IMR-90 (cell line): Measurements from ENCODE around the gene C8A. TPM values are rescaled to one million over a fixed set of nuclear protein-coding genes. Genes with fewer than 3 reads are reported as not detected.

Experiments
- ATAC-seq: fragments of 200-7000 bp; cut with Tn5 transposase; 2 replicates; pipeline ENCODE4 v1.9.1; 2020; ENCODE audit warnings: low read depth, mild to moderate bottlenecking, moderate library complexity
- BruUV-seq: library from RNA; stranded (reverse); fragments of 400-500 nt; replicated peaks from 2 replicates; lab custom pipeline; 2021; lab: Mats Ljungman, UMichigan
- CTCF ChIA-PET: fragments of 300-600 bp; formaldehyde crosslinking; extraction: SDS; loops from one replicate; lab custom pipeline; 2021; ENCODE audit warnings: antibody characterized with exemption; lab: Yijun Ruan, JAX
- POLR2A ChIA-PET: fragments of 300-600 bp; sonication (Branson Sonifier 250); formaldehyde crosslinking; loops from one replicate; lab custom pipeline; 2022; ENCODE audit warnings: antibody characterized with exemption; ENCODE audit not compliant: unreplicated experiment; lab: Charles Lee
- DNase-seq: peaks from one replicate; pipeline ENCODE4 v3.0.0; 2013
- H2AFZ ChIP-seq: replicated peaks from 2 replicates; pipeline ENCODE3; 2013; ENCODE audit warnings: low read length, mild to moderate bottlenecking; ENCODE audit not compliant: poor library complexity
- H2AK5ac ChIP-seq: 2 replicates; pipeline ENCODE4 v1.6.1; 2013; ENCODE audit warnings: low read depth, low read length, inconsistent platforms
- H2AK9ac ChIP-seq: replicated peaks from 2 replicates; pipeline ENCODE3; 2013; ENCODE audit warnings: mild to moderate bottlenecking, low read depth, low read length, moderate library complexity; ENCODE audit not compliant: poor library complexity
- H2BK120ac ChIP-seq: 2 replicates; pipeline ENCODE4 v1.6.1; 2013; ENCODE audit warnings: low read depth, low read length, inconsistent platforms
- H2BK15ac ChIP-seq: 3 replicates; pipeline ENCODE4 v1.6.1; 2013; ENCODE audit warnings: low read depth, low read length, inconsistent platforms
- H2BK20ac ChIP-seq: 2 replicates; pipeline ENCODE4 v1.6.1; 2013; ENCODE audit warnings: low read depth, mild to moderate bottlenecking, inconsistent platforms, low read length, moderate library complexity
- H2BK5ac ChIP-seq: 2 replicates; pipeline ENCODE4 v1.6.1; 2013; ENCODE audit warnings: mild to moderate bottlenecking, low read depth, low read length, inconsistent platforms; ENCODE audit not compliant: poor library complexity, severe bottlenecking
- H3K14ac ChIP-seq: replicated peaks from 2 replicates; pipeline ENCODE4 v1.6.1; 2013; ENCODE audit warnings: low read depth, low read length, inconsistent platforms
- H3K18ac ChIP-seq: 2 replicates; pipeline ENCODE4 v1.6.1; 2013; ENCODE audit warnings: low read depth, low read length, control low read depth
- H3K23ac ChIP-seq: 2 replicates; pipeline ENCODE4 v1.6.1; 2013; ENCODE audit warnings: low read depth, low read length, inconsistent platforms
- H3K27ac ChIP-seq: 2 replicates; pipeline ENCODE4 v1.5.1; 2013; ENCODE audit warnings: mild to moderate bottlenecking, control low read depth, low read length; ENCODE audit not compliant: insufficient read depth
- H3K27me3 ChIP-seq: 2 replicates; pipeline ENCODE4 v1.6.1; 2013; ENCODE audit warnings: low read length; ENCODE audit not compliant: control insufficient read depth, insufficient read depth
- H3K36me3 ChIP-seq: 2 replicates; pipeline ENCODE4 v1.6.1; 2013; ENCODE audit warnings: low read length, mixed read lengths; ENCODE audit not compliant: control insufficient read depth, insufficient read depth
- H3K4ac ChIP-seq: 2 replicates; pipeline ENCODE4 v1.6.1; 2013; ENCODE audit warnings: low read depth, low read length, inconsistent platforms
- H3K4me1 ChIP-seq: 2 replicates; pipeline ENCODE4 v1.6.1; 2013; ENCODE audit warnings: low read length, mixed read lengths; ENCODE audit not compliant: control insufficient read depth, insufficient read depth
- H3K4me2 ChIP-seq: 2 replicates; pipeline ENCODE4 v1.6.1; 2013; ENCODE audit warnings: low read depth, mild to moderate bottlenecking, control low read depth, low read length, moderate library complexity
- H3K4me3 ChIP-seq: 2 replicates; pipeline ENCODE4 v1.5.1; 2013; ENCODE audit warnings: low read depth, mild to moderate bottlenecking, control low read depth, low read length, moderate library complexity; ENCODE audit not compliant: insufficient read depth
- H3K56ac ChIP-seq: 2 replicates; pipeline ENCODE4 v1.6.1; 2013; ENCODE audit warnings: low read length, inconsistent platforms; ENCODE audit not compliant: insufficient read depth; ENCODE audit errors: extremely low read depth
- H3K79me1 ChIP-seq, 2 experiments: 2 replicates each; pipeline ENCODE4 v1.6.1; 2013; ENCODE audit warnings: low read length in 2 of 2, inconsistent platforms in 1 of 2, low read depth in 1 of 2
- H3K9ac ChIP-seq: 2 replicates; pipeline ENCODE4 v1.6.1; 2013; ENCODE audit warnings: low read depth, low read length, control low read depth
- H3K9me1 ChIP-seq: 2 replicates; pipeline ENCODE4 v1.6.1; 2013; ENCODE audit warnings: low read length, inconsistent platforms; ENCODE audit not compliant: insufficient read depth
- H3K9me3 ChIP-seq: 2 replicates; pipeline ENCODE4 v1.6.1; 2013; ENCODE audit warnings: low read length; ENCODE audit not compliant: control insufficient read depth, insufficient read depth
- H4K20me1 ChIP-seq: 2 replicates; pipeline ENCODE4 v1.6.1; 2013; ENCODE audit warnings: low read length, inconsistent platforms; ENCODE audit not compliant: insufficient read depth
- H4K5ac ChIP-seq: 2 replicates; pipeline ENCODE4 v1.6.1; 2013; ENCODE audit warnings: mild to moderate bottlenecking, low read depth, low read length, control low read depth
- H4K8ac ChIP-seq, 2 experiments: 2 replicates each; pipeline ENCODE4 v1.6.1; 2013; ENCODE audit warnings: low read depth in 2 of 2, low read length in 2 of 2, control low read depth in 1 of 2, inconsistent platforms in 1 of 2
- H4K91ac ChIP-seq: 2 replicates; pipeline ENCODE4 v1.6.1; 2013; ENCODE audit warnings: low read depth, low read length, inconsistent platforms; ENCODE audit not compliant: insufficient read depth
- BHLHE40 ChIP-seq: fragments of 150-350 bp; IDR thresholded peaks from 2 replicates; pipeline ENCODE4 v1.6.1; 2016; ENCODE audit warnings: mild to moderate bottlenecking, low read depth, low read length
- CEBPB ChIP-seq: IDR thresholded peaks from 2 replicates; pipeline ENCODE4 v1.6.1; 2012; ENCODE audit warnings: low read depth, low read length, improper control_type of control experiment
- CHD1 ChIP-seq: IDR thresholded peaks from 2 replicates; pipeline ENCODE4 v1.6.1; 2012; ENCODE audit warnings: low read depth, low read length, improper control_type of control experiment
- FOS ChIP-seq: fragments of 150-350 bp; IDR thresholded peaks from 2 replicates; pipeline ENCODE4 v1.6.1; 2016; ENCODE audit warnings: low read depth, low read length
- MAFK ChIP-seq: IDR thresholded peaks from 2 replicates; pipeline ENCODE4 v1.6.1; 2012; ENCODE audit warnings: low read depth, low read length, improper control_type of control experiment
- MAZ ChIP-seq: IDR thresholded peaks from 2 replicates; pipeline ENCODE4 v1.6.1; 2012; ENCODE audit warnings: low read depth, mild to moderate bottlenecking, low read length, improper control_type of control experiment, moderate library complexity, borderline replicate concordance
- MXI1 ChIP-seq: IDR thresholded peaks from 2 replicates; pipeline ENCODE4 v1.6.1; 2012; ENCODE audit warnings: low read depth, mild to moderate bottlenecking, low read length, moderate library complexity, borderline replicate concordance
- NFE2L2 ChIP-seq: fragments of 150-350 bp; IDR thresholded peaks from 2 replicates; pipeline ENCODE4 v1.6.1; 2016; ENCODE audit warnings: low read depth, mild to moderate bottlenecking, low read length
- POLR2A ChIP-seq: IDR thresholded peaks from 2 replicates; pipeline ENCODE4 v1.6.1; 2012; ENCODE audit warnings: mild to moderate bottlenecking, low read depth, low read length
- RAD21 ChIP-seq: IDR thresholded peaks from 2 replicates; pipeline ENCODE4 v1.6.1; 2012; ENCODE audit warnings: low read length, improper control_type of control experiment
- RCOR1 ChIP-seq: IDR thresholded peaks from 2 replicates; pipeline ENCODE4 v1.6.1; 2012; ENCODE audit warnings: mild to moderate bottlenecking, low read length, improper control_type of control experiment; ENCODE audit not compliant: insufficient replicate concordance
- RFX5 ChIP-seq: IDR thresholded peaks from 2 replicates; pipeline ENCODE4 v1.8.0; 2012; ENCODE audit warnings: low read depth, mild to moderate bottlenecking, low read length, moderate library complexity
- SMC3 ChIP-seq: fragments of 150-350 bp; IDR thresholded peaks from 2 replicates; pipeline ENCODE4 v1.6.1; 2016; ENCODE audit warnings: low read depth, mild to moderate bottlenecking, antibody characterized with exemption, low read length, moderate library complexity
- WGBS, 2 experiments: methylation state at CpG; one replicate each; pipeline versions ENCODE4 v1.1.5 to v1.1.7; 2013; ENCODE audit warnings: missing lambda C conversion rate in 2 of 2; ENCODE audit not compliant: insufficient read length in 1 of 2; ENCODE audit errors: extremely low coverage in 2 of 2; 5-methylcytosine and 5-hydroxymethylcytosine counted together
- dilution Hi-C: fragments of 300-500 bp; cut with HindIII; formaldehyde crosslinking; loops from one replicate; pipeline ENCODE4 v1.14.3; 2018; ENCODE audit warnings: low sequenced_read_pairs; ENCODE audit not compliant: unreplicated experiment
- in situ Hi-C: fragments of 300-500 bp; cut with MboI; formaldehyde crosslinking; loops from 3 replicates; pipeline ENCODE4 v1.14.3; 2019; ENCODE audit warnings: low sequenced_read_pairs, inconsistent platforms, mixed read lengths
- intact Hi-C: fragments of 100-400 bp; cut with micrococcal nuclease; formaldehyde crosslinking; loops from 2 replicates; pipeline ENCODE4 v1.10.0; 2022
- polyA plus RNA-seq, 3 experiments: library from polyadenylated mRNA; depleted of rRNA; stranded (reverse); fragments of >200 nt; gene quantifications; 2 replicates each; pipeline ENCODE4 v1.2.3, GENCODE V29; 2012; ENCODE audit warnings: low replicate concordance in 1 of 3
- total RNA-seq: library from RNA; depleted of rRNA; stranded (reverse); fragments of >200 nt; gene quantifications from 2 replicates; pipeline ENCODE4 v1.2.3, GENCODE V29; 2012
- TF ChIP-seq, protein P1 (sequence below): fragments of 150-350 bp; IDR thresholded peaks from 2 replicates; pipeline ENCODE4 v1.6.1; 2016; ENCODE audit warnings: low read depth, mild to moderate bottlenecking, low read length, moderate library complexity, borderline replicate concordance
- TF ChIP-seq, protein P2 (sequence below): conservative IDR thresholded peaks from 2 replicates; pipeline ENCODE4 v1.5.1; 2012; ENCODE audit warnings: mild to moderate bottlenecking, low read depth, low read length, improper control_type of control experiment
- TF ChIP-seq, protein P3 (sequence below): fragments of 150-350 bp; IDR thresholded peaks from 2 replicates; pipeline ENCODE4 v1.6.1; 2017; ENCODE audit warnings: mild to moderate bottlenecking, antibody characterized with exemption, low read length, low read depth

Gene C8A
- total and polyA plus RNA-seq, 2 of the 4 experiments (the other 2 are of a cell fraction) = not detected

DNA sequence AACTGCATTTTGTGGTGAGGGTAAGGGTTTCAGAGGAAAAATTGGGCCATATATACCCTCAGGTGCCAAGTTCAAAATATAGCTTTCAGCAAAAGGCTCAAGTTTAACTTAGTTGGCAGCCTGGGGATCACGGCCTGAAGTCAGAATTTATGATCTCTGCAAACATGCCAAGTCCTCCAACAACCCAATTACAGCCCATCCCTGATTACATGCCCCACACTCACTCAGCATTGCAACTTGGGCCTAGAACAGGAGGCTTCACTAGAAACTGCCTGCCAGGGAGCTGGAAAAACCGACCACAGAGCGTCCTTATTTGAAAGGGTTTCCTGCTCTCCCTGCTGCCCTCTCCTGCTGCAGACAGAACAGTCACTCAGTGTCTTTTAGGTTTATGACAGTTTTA lies 47.8 kb upstream of the C8A start:
- in situ Hi-C loops = loop anchor here (25.0 kb wide), 1 partner anchor 1295 kb away; no protein-coding TSS in a partner anchor
- no peak overlapping the region for H3K4ac ChIP-seq

More for the DNA sequence above, 47.8 kb upstream of the C8A start:
- H3K14ac ChIP-seq = no peak overlapping the region
- no peak overlapping the region for H4K8ac ChIP-seq
- H2AFZ ChIP-seq = no peak overlapping the region
- H3K9me1 ChIP-seq = no peaks in the 10 kb centered on the region
- DNase-seq (no peak), ATAC-seq (no peak)
- intact Hi-C loops (loop anchor here (5.0 kb wide), 1 partner anchor 160 kb away; the partner anchor contains the start of gene PRKAA2), dilution Hi-C loops (no loop called here)
- no peaks in the 10 kb centered on the region for H3K9me3 ChIP-seq
- no peak overlapping the region for H3K23ac ChIP-seq
- peaks cover 6% of the 10 kb centered on the region; the same call in 1 of the 2 replicates for H3K27me3 ChIP-seq
- TF ChIP-seq, protein P1, sequence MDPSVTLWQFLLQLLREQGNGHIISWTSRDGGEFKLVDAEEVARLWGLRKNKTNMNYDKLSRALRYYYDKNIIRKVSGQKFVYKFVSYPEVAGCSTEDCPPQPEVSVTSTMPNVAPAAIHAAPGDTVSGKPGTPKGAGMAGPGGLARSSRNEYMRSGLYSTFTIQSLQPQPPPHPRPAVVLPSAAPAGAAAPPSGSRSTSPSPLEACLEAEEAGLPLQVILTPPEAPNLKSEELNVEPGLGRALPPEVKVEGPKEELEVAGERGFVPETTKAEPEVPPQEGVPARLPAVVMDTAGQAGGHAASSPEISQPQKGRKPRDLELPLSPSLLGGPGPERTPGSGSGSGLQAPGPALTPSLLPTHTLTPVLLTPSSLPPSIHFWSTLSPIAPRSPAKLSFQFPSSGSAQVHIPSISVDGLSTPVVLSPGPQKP = no peak
- TF ChIP-seq RFX5 (no peak), CEBPB (no peak), POLR2A (no peak), SMC3 (no peak), NFE2L2 (no peak), FOS (no peak), BHLHE40 (no peak), MXI1 (no peak), MAFK (no peak), CHD1 (no peak), RAD21 (no peak), MAZ (no peak), RCOR1 (no peak)
- TF ChIP-seq, protein P2, sequence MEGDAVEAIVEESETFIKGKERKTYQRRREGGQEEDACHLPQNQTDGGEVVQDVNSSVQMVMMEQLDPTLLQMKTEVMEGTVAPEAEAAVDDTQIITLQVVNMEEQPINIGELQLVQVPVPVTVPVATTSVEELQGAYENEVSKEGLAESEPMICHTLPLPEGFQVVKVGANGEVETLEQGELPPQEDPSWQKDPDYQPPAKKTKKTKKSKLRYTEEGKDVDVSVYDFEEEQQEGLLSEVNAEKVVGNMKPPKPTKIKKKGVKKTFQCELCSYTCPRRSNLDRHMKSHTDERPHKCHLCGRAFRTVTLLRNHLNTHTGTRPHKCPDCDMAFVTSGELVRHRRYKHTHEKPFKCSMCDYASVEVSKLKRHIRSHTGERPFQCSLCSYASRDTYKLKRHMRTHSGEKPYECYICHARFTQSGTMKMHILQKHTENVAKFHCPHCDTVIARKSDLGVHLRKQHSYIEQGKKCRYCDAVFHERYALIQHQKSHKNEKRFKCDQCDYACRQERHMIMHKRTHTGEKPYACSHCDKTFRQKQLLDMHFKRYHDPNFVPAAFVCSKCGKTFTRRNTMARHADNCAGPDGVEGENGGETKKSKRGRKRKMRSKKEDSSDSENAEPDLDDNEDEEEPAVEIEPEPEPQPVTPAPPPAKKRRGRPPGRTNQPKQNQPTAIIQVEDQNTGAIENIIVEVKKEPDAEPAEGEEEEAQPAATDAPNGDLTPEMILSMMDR = no peak
- TF ChIP-seq, protein P3, sequence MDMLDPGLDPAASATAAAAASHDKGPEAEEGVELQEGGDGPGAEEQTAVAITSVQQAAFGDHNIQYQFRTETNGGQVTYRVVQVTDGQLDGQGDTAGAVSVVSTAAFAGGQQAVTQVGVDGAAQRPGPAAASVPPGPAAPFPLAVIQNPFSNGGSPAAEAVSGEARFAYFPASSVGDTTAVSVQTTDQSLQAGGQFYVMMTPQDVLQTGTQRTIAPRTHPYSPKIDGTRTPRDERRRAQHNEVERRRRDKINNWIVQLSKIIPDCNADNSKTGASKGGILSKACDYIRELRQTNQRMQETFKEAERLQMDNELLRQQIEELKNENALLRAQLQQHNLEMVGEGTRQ = no peak
- WGBS, 2 experiments = 14% methylated on average over 1 of the region's 3 CpGs; no CpG with 5 or more reads in 1 of the 2 experiments
- no peak overlapping the region for H3K56ac ChIP-seq
- H4K5ac ChIP-seq = no peak overlapping the region
- no peak overlapping the region for H3K4me2 ChIP-seq
- no TSS peak for BruUV-seq
- no peaks in the 10 kb centered on the region for H3K79me1 ChIP-seq
- no peak overlapping the region for H3K9ac ChIP-seq
- H2BK5ac ChIP-seq = no peak overlapping the region
- H2AK5ac ChIP-seq = no peak overlapping the region
- no peak overlapping the region for H2BK15ac ChIP-seq
- no peak overlapping the region for H3K4me3 ChIP-seq
- CTCF ChIA-PET = no interaction called here
- no peak overlapping the region for H2AK9ac ChIP-seq
- H3K27ac ChIP-seq = no peak overlapping the region
- H4K91ac ChIP-seq = no peak overlapping the region
- no peak overlapping the region for H3K18ac ChIP-seq
- POLR2A ChIA-PET = no interaction called here
- no peaks in the 10 kb centered on the region for H4K20me1 ChIP-seq
- H3K4me1 ChIP-seq = no peaks in the 10 kb centered on the region
- no peaks in the 10 kb centered on the region for H3K36me3 ChIP-seq
- no peak overlapping the region for H2BK120ac ChIP-seq
- no peak overlapping the region for H2BK20ac ChIP-seq
